Heart left ventricle (tissue), 16 donors: ENCODE measurements around the gene CARS1. TPM values are rescaled to one million over a fixed set of nuclear protein-coding genes. Genes with fewer than 3 reads are reported as not detected.

ENCODE experiments used
- ATAC-seq, 4 donors: fragments of 200-7000 bp; cut with Tn5 transposase; one replicate each; pipeline ENCODE4 v1.9.1; 2020 to 2022; ENCODE audit warnings: moderate library complexity in 4 of 4, mild to moderate bottlenecking in 3 of 4, moderate number of reproducible peaks in 1 of 4
- DNase-seq, 5 donors: peaks; one replicate each; pipeline ENCODE4 v3.0.0-alpha.2; 2020
- H3K27ac ChIP-seq, 12 donors: fragments of 200-600 bp; sonication (generic) in 4 of 12; one replicate each; pipeline versions ENCODE4 v1.5.0 to v1.8.0; 2016 to 2022; ENCODE audit warnings: mild to moderate bottlenecking in 2 of 12
- H3K27me3 ChIP-seq, 9 donors: fragments of 200-600 bp; sonication (generic) in 2 of 9; one replicate each; pipeline versions ENCODE4 v1.5.1 to v1.8.0; 2016 to 2022; ENCODE audit warnings: mild to moderate bottlenecking in 3 of 9
- H3K36me3 ChIP-seq, 9 donors: fragments of 200-600 bp; sonication (generic) in 2 of 9; one replicate each; pipeline versions ENCODE4 v1.5.0 to v1.8.0; 2018 to 2022; ENCODE audit warnings: mild to moderate bottlenecking in 2 of 9
- H3K4me1 ChIP-seq, 12 donors: fragments of 200-600 bp; sonication (generic) in 4 of 12; one replicate each; pipeline versions ENCODE4 v1.5.0 to v1.8.0; 2016 to 2022; ENCODE audit warnings: mild to moderate bottlenecking in 3 of 12
- H3K4me3 ChIP-seq, 12 donors: fragments of 200-600 bp; sonication (generic) in 4 of 12; one replicate each; pipeline versions ENCODE4 v1.5.0 to v1.8.0; 2017 to 2022; ENCODE audit warnings: mild to moderate bottlenecking in 9 of 12, moderate library complexity in 4 of 12
- H3K9me3 ChIP-seq, 12 donors: fragments of 200-600 bp; sonication (generic) in 4 of 12; one replicate each; pipeline versions ENCODE4 v1.5.0 to v1.8.0; 2016 to 2022; ENCODE audit warnings: mild to moderate bottlenecking in 1 of 12
- POLR2A ChIP-seq, 2 donors: fragments of 450-650 bp; IDR thresholded peaks; one replicate each; pipeline ENCODE4 v1.6.1; 2017; ENCODE audit warnings: antibody characterized with exemption in 2 of 2, mild to moderate bottlenecking in 2 of 2, moderate library complexity in 2 of 2
- WGBS, 4 donors: extraction: QIAGEN DNeasy Blood & Tissue Kit in 2 of 4; methylation state at CpG; one replicate each; pipeline versions ENCODE4 v1.1.5 to v1.1.7; 2013 to 2018; 5-methylcytosine and 5-hydroxymethylcytosine counted together
- intact Hi-C, 10 donors: fragments of 100-400 bp; cut with DNase I; formaldehyde crosslinking; loops; one replicate each; pipeline versions ENCODE4 v1.11.1 to v1.14.2; 2022
- polyA plus RNA-seq, 2 donors: library from polyadenylated mRNA; stranded (reverse); fragments of 200-250 nt; gene quantifications; one replicate each; pipeline ENCODE4 v1.2.3, GENCODE V29; 2013
- total RNA-seq, 9 donors: library from RNA; depleted of rRNA in 2 of 9; stranded (reverse); fragments of >200 nt in 2 of 9; fragmentation: NEBNext Ultra II Directional in 3 of 9; extraction: Animal tissue kit (Norgen Biotek cat#: 25700) in 3 of 9; gene quantifications; one replicate each; pipeline versions ENCODE4 v1.1.0 to v1.2.4, GENCODE V29; 2016 to 2023
- TF ChIP-seq, protein P1 (sequence below), 12 donors: fragments of 200-600 bp; sonication (generic) in 4 of 12; IDR thresholded peaks; one replicate each; pipeline versions ENCODE4 v1.5.0 to v1.8.0; 2018 to 2022; ENCODE audit warnings: antibody characterized with exemption in 12 of 12, mild to moderate bottlenecking in 5 of 12
- donor health status: ischemic (EF 13 %, LVEDD 7.1; RV severe dilation, severe dysfunction).
- donor health status: healthy with polysubstance abuse.
- donor health status: DM: no; HTN: yes; CAD: no.
- donor health status: DM: no; HTN: no; CAD: no.
- donor health status: ischemic (EF 25% LVEDD 6.9; RV normal size, moderate dysfunction).
- donor health status: ischemic (EF 25% LVEDD 5.7; RV mildly dilated, moderate dysfunction).
- donor health status: healthy.
- donor health status: DM: yes; HTN: yes; CAD: no.
- donor health status: ischemic (EF 35%, LVEDD 5.7; RV mildly dilated, moderate dysfunction).
- donor health status: nonischemic (EF 11% LVEDD 7.7; RV severe dilation, severe dysfunction).
- donor health status: DM: yes; HTN: yes; CAD: no.
- donor health status: PGD.
- donor health status: ischemic (EF 29% LVEDD 5.4; RV normal size, mild dysfunction).
- donor health status: nonischemic (EF 23%, LVEDD 6.1; RV moderate dilation, normal function).

CARS1 gene
- total and polyA plus RNA-seq, 11 donors = 9.3 to 30.5 (median 18.5) TPM

- no peak overlapping the region for H3K4me3 ChIP-seq
- TF ChIP-seq, protein P1, sequence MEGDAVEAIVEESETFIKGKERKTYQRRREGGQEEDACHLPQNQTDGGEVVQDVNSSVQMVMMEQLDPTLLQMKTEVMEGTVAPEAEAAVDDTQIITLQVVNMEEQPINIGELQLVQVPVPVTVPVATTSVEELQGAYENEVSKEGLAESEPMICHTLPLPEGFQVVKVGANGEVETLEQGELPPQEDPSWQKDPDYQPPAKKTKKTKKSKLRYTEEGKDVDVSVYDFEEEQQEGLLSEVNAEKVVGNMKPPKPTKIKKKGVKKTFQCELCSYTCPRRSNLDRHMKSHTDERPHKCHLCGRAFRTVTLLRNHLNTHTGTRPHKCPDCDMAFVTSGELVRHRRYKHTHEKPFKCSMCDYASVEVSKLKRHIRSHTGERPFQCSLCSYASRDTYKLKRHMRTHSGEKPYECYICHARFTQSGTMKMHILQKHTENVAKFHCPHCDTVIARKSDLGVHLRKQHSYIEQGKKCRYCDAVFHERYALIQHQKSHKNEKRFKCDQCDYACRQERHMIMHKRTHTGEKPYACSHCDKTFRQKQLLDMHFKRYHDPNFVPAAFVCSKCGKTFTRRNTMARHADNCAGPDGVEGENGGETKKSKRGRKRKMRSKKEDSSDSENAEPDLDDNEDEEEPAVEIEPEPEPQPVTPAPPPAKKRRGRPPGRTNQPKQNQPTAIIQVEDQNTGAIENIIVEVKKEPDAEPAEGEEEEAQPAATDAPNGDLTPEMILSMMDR (IDR thresholded peaks at IDR 0.05) = no peak
- no peak for TF ChIP-seq POLR2A (IDR thresholded peaks at IDR 0.05)
- no peak overlapping the region for H3K27ac ChIP-seq
- no peaks in the 10 kb centered on the region for H3K9me3 ChIP-seq
- WGBS, 4 donors = 93 to 97% (median 94%) methylated on average over 15 to 22 of the region's 22 CpGs
- H3K27me3 ChIP-seq = no peaks in the 10 kb centered on the region
- peaks cover 0 to 16% (median 0%) of the 10 kb centered on the region in 12 donors for H3K4me1 ChIP-seq
- DNase-seq (peak in 1 of 5 donors; percentile 27), ATAC-seq (peak in 1 of 4 donors; percentile 4)
- H3K36me3 ChIP-seq = peaks cover 0 to 68% (median 36%) of the 10 kb centered on the region in 9 donors
- intact Hi-C loops = no loop called here
These were observed 47.0 kb upstream of the CARS1 start for GRCh38 chr11:3104051-3104714.

GRCh38 chr11:3103076-3103475 is 45.9 kb upstream of the CARS1 start:
- Histone ChIP-seq H3K4me1 (peaks cover 0 to 19% (median 0%) of the 10 kb centered on the region in 12 donors), H3K9me3 (no peaks in the 10 kb centered on the region), H3K27me3 (no peaks in the 10 kb centered on the region), H3K27ac (no peak overlapping the region), H3K4me3 (no peak overlapping the region), H3K36me3 (peaks cover 0 to 69% (median 40%) of the 10 kb centered on the region in 9 donors)
- intact Hi-C loops = no loop called here
- ATAC-seq (no peak), DNase-seq (peak in 2 of 5 donors; percentile 18 to 59)
- no peak for TF ChIP-seq POLR2A (IDR thresholded peaks at IDR 0.05)
- TF ChIP-seq, protein P1 (IDR thresholded peaks at IDR 0.05) = no peak
- WGBS, 4 donors = 83 to 93% (median 88%) methylated on average over 6 to 11 of the region's 11 CpGs

DNA sequence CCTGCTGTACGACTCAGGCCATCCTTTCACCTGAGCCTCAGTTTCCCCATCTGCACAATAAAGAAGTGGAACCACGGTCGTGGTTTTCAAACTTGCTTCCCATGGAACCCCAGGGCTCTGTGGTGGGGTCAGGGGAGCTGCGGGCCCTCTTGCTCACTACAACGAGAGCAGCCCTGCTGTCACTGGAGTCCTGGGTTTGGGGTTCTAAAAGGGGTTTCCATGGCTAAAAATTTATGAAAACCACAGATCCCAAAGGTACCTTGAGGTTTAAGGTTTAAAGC is 45.4 kb upstream of the CARS1 start:
- peaks cover 0 to 70% (median 45%) of the 10 kb centered on the region in 9 donors for H3K36me3 ChIP-seq

DNA sequence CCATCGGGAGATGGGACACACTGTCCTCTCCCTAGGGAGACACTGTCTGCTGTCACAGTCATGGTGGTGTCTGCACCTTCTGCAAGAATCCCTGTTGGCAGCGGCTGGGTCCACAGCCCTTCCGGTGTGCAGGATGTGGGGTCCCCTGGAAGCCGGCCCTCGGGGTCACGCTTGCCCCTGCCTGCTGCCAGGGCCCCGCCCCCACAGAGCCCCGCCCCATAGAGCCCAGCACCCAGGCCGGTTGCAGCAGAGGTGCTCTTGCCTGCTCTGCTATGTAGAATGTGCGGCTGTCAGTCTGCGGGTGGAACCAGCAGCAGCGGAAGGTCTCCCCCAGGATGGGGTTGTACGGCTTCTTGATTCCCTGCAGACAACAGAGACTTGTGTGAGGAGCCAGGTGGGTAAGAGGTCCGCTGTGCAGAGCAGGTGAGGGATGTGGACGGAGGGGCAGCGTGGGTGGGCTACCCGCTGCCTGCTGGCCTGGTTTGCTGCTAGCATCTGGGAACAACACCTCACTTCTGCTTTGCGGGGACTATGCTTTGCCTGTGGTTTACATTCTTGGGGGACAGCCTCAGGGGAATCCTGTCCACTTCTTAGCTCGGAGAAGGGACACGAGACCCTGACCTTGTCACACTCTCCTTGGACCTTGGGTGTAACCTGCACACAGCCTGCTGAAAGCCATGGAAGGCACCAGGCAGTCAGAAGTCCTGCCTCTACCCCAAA is 44.9 kb upstream of the CARS1 start:
- DNase-seq = peak in 1 of 5 donors; percentile 12
- no peak overlapping the region for H3K4me3 ChIP-seq
- H3K36me3 ChIP-seq = peaks cover 0 to 70% (median 45%) of the 10 kb centered on the region in 9 donors
- TF ChIP-seq, protein P1 (IDR thresholded peaks at IDR 0.05) = no peak
- no peak for TF ChIP-seq POLR2A (IDR thresholded peaks at IDR 0.05)
- no peaks in the 10 kb centered on the region for H3K9me3 ChIP-seq
- intact Hi-C loops = no loop called here
- ATAC-seq = no peak
- H3K4me1 ChIP-seq = peaks cover 0 to 19% (median 0%) of the 10 kb centered on the region in 12 donors
- no peak overlapping the region for H3K27ac ChIP-seq
- 85 to 89% (median 88%) methylated on average over 19 to 20 of the region's 20 CpGs for WGBS, 4 donors
- H3K27me3 ChIP-seq = no peaks in the 10 kb centered on the region

More for the DNA sequence above, 45.4 kb upstream of the CARS1 start:
- DNase-seq (peak in 1 of 5 donors; percentile 18), ATAC-seq (no peak)
- no peak overlapping the region for H3K27ac ChIP-seq
- H3K4me3 ChIP-seq = no peak overlapping the region
- H3K27me3 ChIP-seq = no peaks in the 10 kb centered on the region
- intact Hi-C loops = no loop called here
- H3K4me1 ChIP-seq = peaks cover 0 to 19% (median 0%) of the 10 kb centered on the region in 12 donors
- TF ChIP-seq, protein P1 (IDR thresholded peaks at IDR 0.05) = no peak
- TF ChIP-seq POLR2A (IDR thresholded peaks at IDR 0.05) = no peak
- H3K9me3 ChIP-seq = no peaks in the 10 kb centered on the region
- WGBS, 4 donors = 94 to 100% (median 94%) methylated on average over 3 to 5 of the region's 5 CpGs
